Embryonic facial prominence (tissue), 1 donor: ENCODE measurements around the gene PQBP1.

Experiments
- DNase-seq: peaks from one replicate; pipeline ENCODE4 v3.0.0-alpha.2; 2016; ENCODE audit errors: extremely low spot score

Gene PQBP1

GRCh38 chrX:48902135-48902534 lies 4.4 kb downstream of the PQBP1 start:
- no peak for DNase-seq

GRCh38 chrX:48902776-48903175 lies 5.0 kb downstream of the PQBP1 start:
- no peak for DNase-seq

- DNase-seq: no peak
Measured at GRCh38 chrX:48903290-48903689, 5.6 kb downstream of the PQBP1 start.

GRCh38 chrX:48904180-48904579 lies 6.5 kb downstream of the PQBP1 start:
- DNase-seq: no peak

- no peak for DNase-seq
Measured at GRCh38 chrX:48904626-48905025, 6.9 kb downstream of the PQBP1 start.

GRCh38 chrX:48905090-48905790 lies 7.5 kb downstream of the PQBP1 start:
- DNase-seq: no peak

GRCh38 chrX:48908600-48908999 lies 10.9 kb downstream of the PQBP1 start:
- DNase-seq: no peak

- no peak for DNase-seq
Measured at GRCh38 chrX:48909703-48910294, 12.1 kb downstream of the PQBP1 start.

- no peak for DNase-seq
Measured at GRCh38 chrX:48910926-48911411, 13.2 kb downstream of the PQBP1 start.

GRCh38 chrX:48911412-48912182 lies 13.9 kb downstream of the PQBP1 start, which contains the start of gene SLC35A2:
Gene SLC35A2 (minus strand): TSS chrX:48911646. CDS start chrX:48911636, 10 bp downstream.
- peak; percentile 31 for DNase-seq

- no peak for DNase-seq
Measured at GRCh38 chrX:48913605-48914366, 16.1 kb downstream of the PQBP1 start.

GRCh38 chrX:48914593-48915493 lies 17.1 kb downstream of the PQBP1 start:
- DNase-seq: no peak

- peak; percentile 60 for DNase-seq
Measured at GRCh38 chrX:48917139-48918001, 19.6 kb downstream of the PQBP1 start.

- DNase-seq: no peak
Measured at GRCh38 chrX:48918301-48918642, 20.5 kb downstream of the PQBP1 start.

GRCh38 chrX:48918643-48919340 lies 21.1 kb downstream of the PQBP1 start, which contains the start of gene PIM2:
Gene PIM2 (minus strand): TSS chrX:48919024. CDS start chrX:48918834, 190 bp downstream.
- DNase-seq: peak; percentile 48

- no peak for DNase-seq
Measured at GRCh38 chrX:48919360-48919841, 21.7 kb downstream of the PQBP1 start.

- no peak for DNase-seq
Measured at GRCh38 chrX:48919947-48920717, 22.4 kb downstream of the PQBP1 start.

- DNase-seq: no peak
Measured at GRCh38 chrX:48920718-48921104, 23.0 kb downstream of the PQBP1 start.
